NCI-H2107 treated with DMSO at 0.1 percent for 48 hours (cell line): ENCODE results near the gene ARHGEF12.

Experiments used
- DNase-seq: peaks from one replicate; lab custom pipeline; 2025; ENCODE audit not compliant: unreplicated experiment; lab: John Stamatoyannopoulos, UW

ARHGEF12 gene

DNA sequence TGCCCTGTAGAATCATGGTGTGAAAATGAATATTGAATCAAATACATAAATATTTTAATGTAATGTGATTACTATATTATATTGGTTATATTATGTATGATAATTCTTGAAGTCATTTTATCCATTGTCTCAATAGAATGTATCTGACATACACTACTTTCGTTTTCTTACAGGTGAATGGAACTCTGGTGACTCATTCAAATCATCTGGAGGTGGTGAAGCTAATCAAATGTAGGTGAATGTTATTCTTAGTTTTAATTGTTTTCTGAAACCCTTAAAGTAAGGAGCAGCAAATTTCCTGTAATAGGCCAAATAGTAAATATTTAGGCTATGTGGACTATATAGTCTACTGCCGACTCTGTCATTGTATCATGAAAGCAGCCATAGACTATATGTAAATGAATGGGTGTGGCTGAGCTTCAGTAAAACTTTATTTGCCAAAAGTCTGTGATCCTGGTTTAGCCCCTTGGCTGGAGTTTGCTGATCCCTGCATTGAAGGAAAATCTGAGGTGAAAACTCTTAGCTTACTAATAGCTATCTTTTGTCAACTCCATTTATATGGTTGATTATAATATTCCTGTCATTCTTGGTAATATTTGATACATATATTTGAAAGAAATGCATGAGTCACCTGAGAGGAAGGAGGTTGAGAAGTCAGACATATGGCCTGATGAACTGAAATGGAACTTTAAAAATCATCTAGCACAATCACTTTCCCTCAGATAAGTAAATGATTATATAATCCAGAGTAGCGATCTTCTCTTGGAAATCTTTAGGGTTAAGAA is 88.2 kb downstream of the ARHGEF12 start:
- DNase-seq = no peak

DNA sequence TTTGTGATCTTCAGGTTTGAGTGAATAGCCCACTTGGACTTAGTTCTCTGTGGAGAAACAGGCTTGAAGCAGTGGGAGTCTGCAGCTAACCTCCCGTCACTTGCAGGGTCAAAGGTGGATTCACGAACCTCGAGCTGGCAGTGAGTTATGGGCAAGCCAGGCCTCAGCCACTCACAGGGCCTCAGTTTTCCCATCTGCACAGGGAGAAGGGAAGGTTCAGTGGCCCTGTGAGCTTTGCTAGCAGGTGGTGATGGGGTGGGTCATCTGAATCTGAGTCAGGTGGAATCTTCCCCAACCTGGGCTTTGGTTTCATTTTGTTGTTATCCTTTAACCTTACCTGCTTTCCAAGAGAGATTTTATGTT is 88.7 kb downstream of the ARHGEF12 start:
- no peak for DNase-seq

DNA sequence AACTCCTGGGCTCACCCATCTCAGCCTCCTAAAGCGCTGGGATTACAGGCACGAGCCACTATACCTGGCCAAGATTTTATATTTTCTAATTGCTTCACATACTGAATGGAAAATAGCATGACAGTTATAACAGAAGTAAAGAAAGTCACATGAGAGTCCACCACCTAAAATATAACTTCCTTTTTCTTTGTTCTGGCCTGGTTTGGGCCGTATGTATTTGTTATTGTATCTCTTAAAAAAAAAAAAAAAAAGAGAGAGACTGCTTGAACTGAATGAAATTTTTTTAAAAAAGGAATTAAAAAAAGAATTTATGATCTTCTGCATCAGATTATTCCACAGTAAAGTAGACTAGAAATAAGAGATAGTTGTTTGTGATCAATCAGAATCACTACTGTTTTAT is 89.3 kb downstream of the ARHGEF12 start:
- DNase-seq = no peak

DNA sequence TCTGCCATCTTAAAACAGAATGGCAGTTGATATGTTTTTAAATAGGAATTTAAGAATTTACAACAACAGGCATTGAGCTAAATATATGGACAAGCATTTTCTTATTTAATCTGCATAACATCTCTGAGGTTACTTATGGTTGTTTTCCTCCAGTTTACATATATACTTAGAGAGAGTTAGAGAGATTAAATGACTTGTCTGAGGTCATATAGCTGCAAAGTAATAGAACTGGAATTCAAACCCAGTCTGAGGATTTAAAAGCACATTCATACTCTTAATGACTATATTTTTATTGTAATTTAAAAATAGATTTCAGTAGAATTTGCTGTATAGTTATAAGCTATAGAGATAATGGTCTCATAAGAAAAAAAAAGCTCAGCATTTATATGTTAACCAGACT is 93.9 kb downstream of the ARHGEF12 start:
- DNase-seq = no peak

DNA sequence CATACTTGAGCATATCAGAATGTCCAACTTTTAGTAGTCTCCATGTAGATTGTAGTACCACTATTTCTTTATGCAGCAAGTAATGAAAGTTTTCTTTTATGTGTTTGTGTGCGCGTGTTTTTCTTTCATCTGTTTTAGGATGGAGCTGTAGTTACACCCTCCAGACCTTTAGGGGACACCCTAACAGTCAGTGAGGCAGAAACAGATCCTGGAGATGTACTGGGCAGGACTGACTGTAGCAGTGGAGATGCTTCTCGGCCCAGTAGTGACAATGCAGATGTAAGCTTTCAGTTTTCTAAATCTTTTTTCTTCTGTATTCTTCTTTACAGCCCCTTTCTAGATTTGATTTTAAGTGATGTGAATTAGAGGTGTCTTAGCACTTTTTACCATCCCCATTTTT is 95.4 kb downstream of the ARHGEF12 start:
- DNase-seq = no peak

DNA sequence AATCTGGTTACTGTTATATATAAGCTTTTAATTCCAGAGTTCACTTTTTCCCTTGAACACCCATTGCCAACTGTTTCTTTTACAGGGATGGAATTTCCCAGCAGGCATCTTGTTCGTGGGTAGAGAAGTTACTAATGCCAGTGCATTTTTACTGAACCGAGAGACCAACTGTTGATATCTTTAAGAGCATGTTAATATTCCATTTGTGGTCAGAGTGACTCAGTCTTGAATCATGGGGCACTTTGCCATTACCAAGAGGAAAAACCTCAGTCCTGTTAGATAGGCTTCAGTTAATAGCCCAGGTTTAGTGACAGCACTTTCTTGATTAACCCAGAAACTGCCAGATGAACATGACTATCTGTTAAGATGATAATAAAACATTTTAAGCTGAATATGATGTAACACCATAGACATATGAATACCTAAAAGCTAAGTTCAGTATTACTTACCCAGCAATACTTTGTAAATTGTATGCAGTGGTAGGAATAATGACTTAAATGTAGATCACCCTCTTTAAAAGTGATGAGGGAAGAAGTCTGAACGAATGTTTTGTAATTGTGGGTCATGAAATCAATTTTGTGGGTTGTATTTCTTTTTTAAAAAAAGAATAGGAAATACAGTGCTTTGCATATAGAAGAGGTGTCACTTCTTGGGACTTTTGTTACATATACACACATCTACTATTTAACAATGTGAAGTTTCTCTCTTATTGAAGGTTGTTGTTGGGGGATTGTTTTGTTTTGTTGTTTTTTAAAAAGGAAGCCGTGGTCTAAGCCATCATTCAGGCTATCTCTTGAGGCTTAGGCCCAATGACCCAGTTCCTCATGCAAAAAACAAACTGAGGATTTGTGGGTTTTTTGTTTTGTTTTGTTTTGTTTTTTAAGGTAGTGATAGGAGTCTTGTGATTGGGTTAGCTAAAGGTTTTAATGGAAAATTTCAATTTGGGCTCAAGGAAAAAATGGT is 96.1 kb downstream of the ARHGEF12 start:
- peak; percentile 61 for DNase-seq

DNA sequence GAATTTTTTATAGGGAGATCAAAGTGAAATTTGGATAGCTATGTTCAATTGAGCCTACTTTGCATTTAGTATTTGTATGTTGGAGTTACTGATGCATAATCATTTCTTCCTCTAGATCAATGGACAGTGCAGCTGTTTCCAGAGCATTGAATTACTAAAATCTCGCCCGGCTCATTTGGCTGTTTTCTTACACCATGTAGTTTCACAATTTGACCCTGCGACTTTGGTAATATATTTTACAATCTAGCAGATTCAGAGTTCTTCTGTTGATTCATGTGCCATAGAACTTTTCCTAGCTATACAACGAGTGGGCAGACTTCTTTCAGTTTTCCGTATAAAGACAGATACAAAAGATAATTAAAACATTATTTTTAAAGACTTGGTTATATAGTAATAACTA is 105.4 kb downstream of the ARHGEF12 start:
- DNase-seq = no peak

DNA sequence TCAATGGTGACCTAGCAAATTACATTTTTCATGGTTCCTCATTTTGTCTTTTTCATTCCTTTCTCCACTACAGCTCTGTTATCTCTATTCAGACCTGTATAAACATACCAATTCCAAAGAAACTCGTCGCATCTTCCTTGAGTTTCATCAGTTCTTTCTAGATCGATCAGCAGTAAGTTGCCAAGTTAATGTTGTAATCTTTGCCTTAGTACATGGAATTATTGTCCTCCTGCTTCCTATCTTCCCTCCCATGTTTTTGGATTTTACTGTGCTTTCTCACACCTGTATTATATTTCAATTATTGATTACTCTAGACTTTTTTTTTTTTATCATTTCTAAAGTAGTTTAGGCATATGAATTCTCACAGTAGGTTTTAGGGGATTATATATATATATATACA is 105.8 kb downstream of the ARHGEF12 start:
- no peak for DNase-seq

DNA sequence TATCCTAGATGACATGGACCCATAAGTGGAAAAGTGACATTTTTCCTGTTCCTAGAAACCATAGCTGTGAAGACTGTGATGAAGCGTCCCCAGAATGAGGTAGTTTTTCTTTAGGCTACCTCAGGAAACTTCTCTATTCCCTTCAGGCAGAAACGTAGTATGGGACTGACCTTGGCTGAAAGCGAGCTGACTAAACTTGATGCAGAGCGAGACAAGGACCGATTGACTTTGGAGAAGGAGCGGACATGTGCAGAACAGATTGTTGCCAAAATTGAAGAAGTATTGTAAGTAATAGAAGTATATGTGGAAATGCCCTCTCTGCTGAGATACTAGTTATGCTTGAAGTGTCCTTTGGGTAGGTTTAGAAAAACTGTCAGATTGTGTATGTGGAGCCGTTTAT is 110.6 kb downstream of the ARHGEF12 start:
- DNase-seq = no peak

DNA sequence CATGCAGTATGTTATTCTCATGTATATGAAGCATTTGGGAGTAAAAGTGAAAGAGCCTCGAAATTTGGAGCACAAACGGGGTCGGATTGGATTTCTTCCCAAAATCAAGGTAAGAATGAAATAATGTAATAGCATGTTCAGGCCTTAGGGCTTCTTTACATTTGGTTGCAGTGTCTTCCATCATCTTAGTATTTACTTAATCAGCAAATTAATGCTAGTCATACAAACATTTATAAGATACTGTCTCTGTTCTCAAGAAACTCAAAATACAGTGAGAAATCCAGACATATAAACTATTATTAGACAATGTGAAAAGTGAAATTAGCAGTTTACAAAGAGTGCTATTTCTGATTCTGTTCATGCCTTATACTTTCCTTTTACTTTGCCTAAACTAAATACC is 112.0 kb downstream of the ARHGEF12 start:
- DNase-seq = no peak

DNA sequence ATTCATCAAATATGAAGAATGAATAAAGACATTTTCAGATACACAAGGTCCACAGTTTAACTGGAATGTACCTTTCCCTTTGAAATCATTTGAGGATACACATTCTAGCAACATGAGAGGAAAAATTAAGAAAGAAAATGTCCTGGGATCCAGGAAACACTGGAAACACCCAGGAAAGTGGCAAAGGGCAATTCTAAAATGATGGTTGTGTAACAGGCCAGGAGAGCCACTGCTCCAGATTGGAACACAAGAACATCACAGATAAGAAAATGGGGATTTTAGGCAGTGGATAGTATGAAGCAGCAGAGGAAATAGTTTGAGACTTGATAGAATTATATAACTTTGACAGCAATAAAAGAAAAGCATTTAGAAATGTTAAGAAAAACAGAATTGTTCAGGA is 119.3 kb downstream of the ARHGEF12 start:
- DNase-seq = no peak

DNA sequence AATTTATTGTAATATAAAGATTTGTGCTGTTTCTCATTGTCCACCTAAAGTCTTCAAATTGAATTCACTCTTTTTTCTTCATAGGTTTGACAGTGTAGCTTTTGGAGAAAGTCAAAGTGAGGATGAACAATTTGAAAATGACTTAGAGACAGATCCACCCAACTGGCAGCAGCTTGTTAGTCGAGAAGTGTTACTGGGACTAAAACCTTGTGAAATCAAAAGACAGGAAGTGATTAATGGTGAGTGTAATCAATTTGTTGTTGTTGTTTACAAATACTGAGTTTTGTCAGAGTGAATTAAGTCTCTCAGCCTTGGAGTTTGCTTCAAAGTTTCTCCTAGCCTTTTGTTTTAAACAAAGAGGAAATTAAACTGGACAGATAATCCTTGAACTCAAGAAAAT is 121.8 kb downstream of the ARHGEF12 start:
- no peak for DNase-seq

DNA sequence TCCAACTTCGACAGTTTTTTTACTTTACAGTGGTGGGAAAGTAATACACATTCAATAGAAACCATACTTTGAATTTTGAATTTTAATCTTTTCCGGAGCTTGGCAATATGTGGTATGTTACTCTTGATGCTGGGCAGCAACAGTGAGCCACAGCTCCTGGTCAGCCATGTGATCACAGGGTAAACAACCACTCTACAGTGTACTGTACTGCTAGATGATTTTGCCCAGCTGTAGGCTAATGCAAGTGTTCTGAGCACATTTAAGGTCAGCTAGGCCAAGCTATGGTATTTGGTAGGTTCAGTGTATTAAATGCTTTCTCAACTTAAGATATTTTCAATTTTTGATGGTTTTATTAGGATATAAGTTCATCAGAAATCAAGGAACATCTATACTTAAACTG is 126.6 kb downstream of the ARHGEF12 start:
- DNase-seq = no peak

DNA sequence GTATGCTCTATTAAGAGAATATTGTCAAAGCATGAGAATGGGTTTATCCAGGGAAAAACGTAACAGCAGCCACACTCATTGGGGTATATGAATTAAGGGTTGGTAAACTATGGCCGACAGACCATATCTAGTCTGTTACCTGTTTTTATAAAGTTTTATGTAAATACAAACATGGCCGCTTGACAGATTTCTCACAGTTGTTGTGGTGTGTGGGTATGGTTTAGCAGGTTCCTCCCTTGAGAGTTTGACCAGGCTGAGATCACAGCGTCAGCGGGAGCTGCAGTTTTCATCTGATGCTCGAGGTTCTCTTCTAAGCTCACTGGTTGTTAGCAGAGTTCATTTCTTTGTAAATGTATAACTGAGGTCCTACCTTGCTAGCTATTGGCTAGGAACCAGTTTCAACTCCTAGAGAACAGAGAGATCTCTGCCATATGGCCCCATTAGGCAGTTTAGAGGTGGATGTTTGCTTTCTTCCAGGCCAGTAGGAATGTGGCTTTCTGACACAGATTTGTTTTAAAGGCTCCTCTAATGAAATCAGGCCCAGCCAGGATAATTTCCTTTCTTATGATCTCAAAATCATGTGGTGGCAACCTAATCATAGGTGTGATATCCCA is 129.8 kb downstream of the ARHGEF12 start:
- DNase-seq = no peak

DNA sequence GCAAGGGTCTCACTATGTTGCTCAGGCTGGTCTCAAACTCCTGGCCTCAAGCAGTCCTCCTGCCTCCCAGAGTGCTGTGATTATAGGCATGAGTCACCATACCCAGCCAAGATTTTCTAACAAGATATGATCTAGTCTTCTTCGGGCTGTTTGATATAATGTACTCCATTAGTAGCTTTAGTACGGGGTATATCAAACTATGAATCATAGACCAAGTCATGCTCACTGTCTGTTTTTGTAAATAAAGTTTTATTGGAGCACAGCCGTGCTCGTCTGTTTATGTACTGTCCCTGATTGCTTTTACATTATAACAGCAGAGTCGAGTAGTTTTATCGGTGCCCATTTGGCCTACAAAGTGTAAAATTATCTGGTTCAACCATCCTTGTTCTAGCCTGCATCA is 131.4 kb downstream of the ARHGEF12 start:
- DNase-seq = no peak

DNA sequence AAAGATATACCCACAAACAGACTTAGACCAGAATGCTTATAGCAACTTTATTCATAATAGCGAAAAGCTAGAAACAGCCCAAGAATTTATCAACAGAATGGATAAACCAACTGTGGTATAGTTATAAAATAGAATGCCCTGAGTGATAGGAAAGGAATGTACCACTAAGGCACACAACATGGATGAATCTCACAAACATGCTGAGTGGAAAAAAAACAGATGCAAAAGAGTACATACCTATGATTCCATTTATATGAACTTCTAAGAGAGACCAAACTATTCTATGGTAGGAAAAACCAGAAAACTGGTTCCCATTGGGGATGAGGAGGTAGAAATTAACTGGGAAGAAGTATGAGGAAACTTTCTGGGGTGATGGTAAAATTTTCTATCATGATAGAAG is 134.9 kb downstream of the ARHGEF12 start:
- no peak for DNase-seq

DNA sequence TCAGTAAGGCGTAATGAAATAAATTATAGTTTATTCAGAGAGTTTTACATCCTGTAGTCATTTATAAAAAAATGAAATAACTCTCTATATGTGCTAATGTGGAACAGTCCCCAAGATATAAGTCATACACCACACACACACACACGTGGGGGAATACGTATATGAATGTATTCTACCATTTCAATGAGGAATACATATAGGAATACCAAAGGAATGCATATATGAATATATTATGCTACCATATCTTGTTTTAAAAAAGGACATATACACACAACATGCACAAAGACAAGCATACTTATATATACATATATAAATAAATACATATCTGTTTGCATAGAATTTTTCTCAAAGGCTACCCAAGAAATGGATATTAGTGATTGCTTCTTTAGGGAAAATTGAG is 135.8 kb downstream of the ARHGEF12 start:
- DNase-seq = no peak

DNA sequence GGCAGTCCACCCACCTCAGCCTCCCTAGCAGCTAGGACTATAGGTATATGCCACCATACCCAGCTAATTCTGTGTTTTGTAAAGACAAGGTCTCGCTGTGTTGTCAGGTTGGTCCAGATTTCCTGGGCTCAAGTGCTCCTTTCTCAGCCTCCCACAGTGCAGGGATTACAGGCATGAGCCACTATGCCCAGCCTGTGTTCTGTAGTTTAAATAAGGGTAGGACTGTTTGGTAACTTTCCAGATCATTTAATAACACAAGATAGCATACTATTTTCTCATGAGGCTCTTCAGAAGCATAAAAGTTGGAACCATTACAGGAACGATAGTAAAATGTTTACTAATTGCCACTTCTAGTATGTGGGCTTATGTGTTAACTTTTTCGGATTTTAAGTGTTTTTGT is 137.3 kb downstream of the ARHGEF12 start:
- no peak for DNase-seq

DNA sequence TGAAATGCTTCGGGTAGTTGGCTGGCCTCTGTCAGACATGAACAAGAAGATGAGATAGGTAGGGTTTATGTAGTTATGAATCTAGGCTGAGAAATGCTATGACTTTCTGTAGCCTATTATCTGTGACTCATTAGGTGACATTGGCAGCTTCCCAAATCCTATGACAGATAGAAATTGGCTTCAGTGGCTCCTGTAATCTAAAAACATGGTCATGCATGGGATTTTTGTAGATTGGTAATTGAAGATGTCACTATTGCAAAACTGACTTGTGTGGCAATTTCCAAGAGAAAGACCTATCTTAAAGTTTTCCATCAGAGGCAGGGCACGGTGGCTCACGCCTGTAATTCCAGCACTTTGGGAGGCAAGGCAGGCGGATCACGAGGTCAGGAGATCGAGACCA is 145.9 kb downstream of the ARHGEF12 start:
- DNase-seq = no peak

DNA sequence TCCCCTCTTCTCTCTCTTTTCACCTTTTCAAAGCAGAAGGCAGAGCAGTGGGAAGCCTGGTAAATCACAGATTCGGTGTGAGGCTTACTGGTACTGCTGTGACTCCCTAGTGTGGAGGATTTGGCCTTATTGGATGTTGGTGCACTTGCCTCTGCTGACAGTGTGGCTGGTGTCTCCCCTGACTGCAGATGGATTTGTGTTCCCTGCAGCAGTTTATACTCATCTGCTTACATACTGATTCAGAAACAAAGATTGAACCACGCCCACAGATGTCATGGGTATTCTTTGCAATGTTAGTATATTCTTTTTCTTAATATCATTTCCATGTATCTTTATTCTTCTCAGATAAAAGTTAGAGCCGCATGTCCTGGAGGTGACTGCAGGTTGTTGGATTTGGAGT is 148.5 kb downstream of the ARHGEF12 start:
- DNase-seq = no peak

DNA sequence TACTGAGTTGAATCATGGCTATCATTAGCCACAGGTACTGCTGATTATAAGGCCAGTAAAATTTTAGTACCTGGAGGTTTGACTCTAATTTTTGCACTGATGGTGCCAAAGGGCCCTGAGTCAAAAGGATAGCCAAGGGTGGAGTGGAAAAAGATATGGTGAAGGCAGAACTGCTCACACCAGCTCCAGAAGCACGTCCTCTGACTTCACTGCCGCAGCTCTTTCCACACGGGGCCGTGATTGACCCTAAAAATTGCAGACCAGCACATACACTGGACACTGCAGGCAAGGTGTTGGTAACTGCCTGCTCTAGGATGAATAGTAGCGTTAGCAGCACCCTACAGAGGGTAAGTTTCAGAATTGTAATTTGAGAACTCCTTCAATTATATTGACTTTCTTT is 149.9 kb downstream of the ARHGEF12 start:
- DNase-seq = no peak

DNA sequence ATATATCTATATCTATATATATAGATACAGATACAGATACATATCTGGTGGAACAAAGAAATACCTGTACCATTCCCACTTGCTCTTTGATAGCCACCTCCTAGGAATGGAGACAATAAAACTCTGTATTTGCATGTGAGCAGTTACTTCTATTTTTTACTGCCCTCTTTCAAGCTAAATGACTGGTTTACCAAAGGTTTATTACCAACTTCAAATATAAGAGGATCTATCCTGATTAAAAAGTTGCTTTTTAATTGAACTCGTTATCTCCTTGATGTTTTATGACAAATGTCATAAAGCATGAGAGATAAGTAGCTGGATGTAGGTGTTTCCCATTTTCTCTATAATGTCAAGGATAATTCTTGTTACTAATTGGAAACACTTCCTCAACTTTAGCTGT is 153.6 kb downstream of the ARHGEF12 start:
- no peak for DNase-seq
